Measurements from ENCODE around the gene MCM10.

- TF ChIP-seq POLR2A (IDR thresholded peaks at IDR 0.05) (no peak), CTCF (IDR thresholded peaks at IDR 0.05) (no peak)
Measured at GRCh38 chr10:13222151-13222550, 60.8 kb downstream of the MCM10 start.
